ENCODE data around the gene SLC4A2. TPM values are rescaled to one million over a fixed set of nuclear protein-coding genes. Genes with fewer than 3 reads are reported as not detected.

Gene SLC4A2
- total RNA-seq, 1 donor from 2014 or later = 390 TPM

DNA sequence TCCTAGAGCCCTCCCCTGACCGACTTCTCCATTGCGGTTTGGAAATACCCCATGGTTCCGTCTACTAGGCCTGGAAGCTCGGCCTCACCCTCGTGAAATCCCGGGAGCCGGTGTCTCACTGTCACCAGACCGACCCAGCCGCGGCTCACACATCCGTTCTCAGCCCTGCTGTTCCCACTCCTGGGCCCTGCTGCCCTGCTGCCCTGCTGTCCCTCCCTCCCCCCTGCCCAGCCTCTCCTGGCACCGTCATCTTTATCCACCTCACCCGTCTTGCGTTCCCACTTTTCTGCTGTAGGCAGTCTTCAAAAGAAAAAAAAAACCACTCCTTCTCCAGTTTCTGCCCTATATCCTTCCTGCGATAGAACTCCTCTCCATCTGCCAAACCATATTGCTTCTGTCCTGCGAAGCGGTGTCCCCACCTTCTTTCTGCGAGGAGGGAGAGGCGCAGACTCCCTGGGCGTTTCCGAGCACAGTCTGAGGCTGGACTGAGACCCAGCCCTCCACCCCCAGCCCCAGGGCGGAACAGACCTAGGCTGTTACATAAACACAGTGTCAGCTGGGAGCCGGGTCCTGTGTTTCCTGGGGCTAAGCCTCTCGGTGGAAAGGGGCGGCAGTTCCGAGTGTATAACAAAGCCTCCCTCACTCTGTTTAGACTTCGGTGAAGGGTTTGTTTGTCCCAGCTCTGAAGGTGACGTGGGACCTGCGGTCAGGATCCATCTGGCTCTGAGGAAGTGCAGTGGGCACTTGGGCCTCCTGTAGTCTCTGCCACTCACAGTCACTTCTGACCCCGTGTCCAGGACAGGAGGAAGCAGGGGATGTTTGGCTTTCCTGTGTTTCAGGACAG, 29.7 kb downstream of the SLC4A2 start:
- TF ChIP-seq, protein P1, sequence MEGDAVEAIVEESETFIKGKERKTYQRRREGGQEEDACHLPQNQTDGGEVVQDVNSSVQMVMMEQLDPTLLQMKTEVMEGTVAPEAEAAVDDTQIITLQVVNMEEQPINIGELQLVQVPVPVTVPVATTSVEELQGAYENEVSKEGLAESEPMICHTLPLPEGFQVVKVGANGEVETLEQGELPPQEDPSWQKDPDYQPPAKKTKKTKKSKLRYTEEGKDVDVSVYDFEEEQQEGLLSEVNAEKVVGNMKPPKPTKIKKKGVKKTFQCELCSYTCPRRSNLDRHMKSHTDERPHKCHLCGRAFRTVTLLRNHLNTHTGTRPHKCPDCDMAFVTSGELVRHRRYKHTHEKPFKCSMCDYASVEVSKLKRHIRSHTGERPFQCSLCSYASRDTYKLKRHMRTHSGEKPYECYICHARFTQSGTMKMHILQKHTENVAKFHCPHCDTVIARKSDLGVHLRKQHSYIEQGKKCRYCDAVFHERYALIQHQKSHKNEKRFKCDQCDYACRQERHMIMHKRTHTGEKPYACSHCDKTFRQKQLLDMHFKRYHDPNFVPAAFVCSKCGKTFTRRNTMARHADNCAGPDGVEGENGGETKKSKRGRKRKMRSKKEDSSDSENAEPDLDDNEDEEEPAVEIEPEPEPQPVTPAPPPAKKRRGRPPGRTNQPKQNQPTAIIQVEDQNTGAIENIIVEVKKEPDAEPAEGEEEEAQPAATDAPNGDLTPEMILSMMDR (IDR thresholded peaks at IDR 0.05) = no peak
- no peaks in the 10 kb centered on the region for H3K9me3 ChIP-seq
- peak; percentile 66 to 84 for DNase-seq (ENCODE audit: low spot score in 2 of 2)
- peak overlapping the region; percentile 63 to 85 for H3K4me3 ChIP-seq
- no peaks in the 10 kb centered on the region for H3K27me3 ChIP-seq
- peak overlapping the region; percentile 72 to 82 for H3K27ac ChIP-seq
- H3K4me1 ChIP-seq = peaks cover 8 to 30% of the 10 kb centered on the region in 2 donors
- intact Hi-C loops (cut with DNase I) = loop anchor here (10.0 kb wide), 2 partner anchors 666 to 1374 kb away; a partner anchor contains a TSS
- H3K36me3 ChIP-seq = peaks cover 0 to 4% of the 10 kb centered on the region in 2 donors

DNA sequence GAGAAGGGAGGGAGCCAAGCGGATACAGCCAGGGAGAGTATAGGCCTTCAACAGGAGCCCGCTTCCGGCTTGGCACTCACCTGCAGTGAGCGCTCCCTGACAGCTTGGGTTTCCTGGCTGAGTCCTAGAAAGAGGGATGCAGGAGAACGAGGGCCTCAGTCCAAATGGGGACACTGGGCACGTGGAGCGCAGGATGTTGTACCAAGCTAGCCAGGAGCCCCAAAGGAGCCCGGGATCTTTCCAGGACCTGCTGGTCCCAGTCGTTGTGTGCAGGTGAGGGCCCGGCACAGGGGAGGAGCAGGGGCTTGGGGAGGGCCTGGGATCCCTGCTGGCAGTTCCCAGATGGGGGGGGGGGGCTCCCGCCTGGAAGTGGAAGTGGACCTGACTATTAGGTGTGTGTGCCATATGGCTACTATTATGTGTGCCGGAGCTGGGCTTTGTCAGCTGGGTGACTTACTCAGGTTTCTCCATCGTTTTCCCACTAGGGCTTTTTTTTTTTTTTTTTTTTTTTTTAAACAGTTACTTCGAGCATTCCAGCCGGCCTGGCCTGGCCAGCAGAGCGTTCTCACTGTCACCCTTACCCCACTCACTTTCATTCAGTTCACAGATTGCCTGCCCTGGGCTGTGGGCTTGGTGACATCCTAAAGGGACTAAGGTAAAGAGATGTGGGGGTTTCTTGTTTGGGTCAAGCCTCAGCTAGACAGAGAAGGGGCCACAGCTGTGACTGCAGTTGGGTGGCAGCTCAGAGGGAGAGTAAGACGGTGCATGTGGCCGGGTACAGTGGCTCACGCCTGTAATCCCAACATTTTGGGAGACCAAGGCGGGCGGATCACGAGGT, 30.7 kb downstream of the SLC4A2 start:
- intact Hi-C loops (cut with DNase I) = loop anchor here (10.0 kb wide), 2 partner anchors 665 to 1375 kb away; a partner anchor contains a TSS
- TF ChIP-seq, protein P1 (IDR thresholded peaks at IDR 0.05) = no peak
- Histone ChIP-seq H3K9me3 (no peaks in the 10 kb centered on the region), H3K27me3 (no peaks in the 10 kb centered on the region), H3K4me1 (peaks cover 8 to 30% of the 10 kb centered on the region in 2 donors), H3K27ac (peak overlapping the region; percentile 72 to 82), H3K4me3 (no peak overlapping the region), H3K36me3 (peaks cover 0 to 4% of the 10 kb centered on the region in 2 donors)
- DNase-seq (ENCODE audit: low spot score in 2 of 2) = no peak

DNA sequence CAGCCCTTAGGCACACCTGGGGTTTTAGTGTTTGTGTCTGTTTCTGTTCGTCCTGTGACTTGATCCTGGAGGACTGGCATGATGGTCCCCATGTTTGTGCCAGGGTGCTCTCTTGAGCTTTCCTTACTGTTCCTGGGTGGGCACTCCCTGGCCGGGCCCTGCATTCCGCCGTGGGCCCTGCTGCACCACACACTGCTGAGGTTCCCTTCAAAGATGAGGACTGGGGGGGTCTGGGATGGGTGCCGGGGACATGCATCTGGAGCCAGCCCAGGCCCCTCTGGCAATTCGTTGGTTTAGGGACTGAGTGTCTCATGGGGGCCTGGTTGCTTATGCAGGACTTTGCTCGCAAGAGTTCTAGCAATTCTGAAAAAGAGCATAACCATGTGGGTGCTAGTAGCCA, 31.6 kb downstream of the SLC4A2 start:
- intact Hi-C loops (cut with DNase I) = no loop called here

DNA sequence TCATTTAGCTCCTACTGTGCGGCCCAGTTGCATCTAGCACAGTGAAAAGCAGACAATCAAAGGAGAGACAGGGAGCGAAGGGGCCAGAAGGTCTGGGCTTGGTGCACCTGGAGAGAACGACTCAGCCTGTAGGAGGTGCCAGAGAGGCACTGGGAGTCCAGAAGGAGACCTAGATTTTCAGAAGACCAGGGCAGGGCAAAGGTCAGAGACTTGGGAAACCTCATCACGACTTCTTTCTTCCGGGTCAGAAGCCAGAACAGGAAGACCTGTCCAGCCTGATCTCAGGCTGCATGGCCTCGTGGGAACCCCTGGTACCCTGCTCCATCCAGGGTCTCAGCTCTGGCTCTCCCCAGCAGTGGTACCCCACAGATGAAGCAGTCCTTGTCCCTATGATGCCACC, 32.0 kb downstream of the SLC4A2 start:
- Histone ChIP-seq H3K4me3 (no peak overlapping the region), H3K36me3 (peaks cover 0 to 4% of the 10 kb centered on the region in 2 donors), H3K9me3 (no peaks in the 10 kb centered on the region), H3K27me3 (no peaks in the 10 kb centered on the region), H3K27ac (no peak overlapping the region), H3K4me1 (peaks cover 8 to 23% of the 10 kb centered on the region in 2 donors)
- TF ChIP-seq, protein P1 (IDR thresholded peaks at IDR 0.05) = peak in 2 of 3 experiments; percentile 19 to 20
- DNase-seq (ENCODE audit: low spot score in 2 of 2) = no peak
- intact Hi-C loops (cut with DNase I) = no loop called here

More for the DNA sequence above, 31.6 kb downstream of the SLC4A2 start:
- DNase-seq (ENCODE audit: low spot score in 2 of 2) = no peak
- H3K9me3 ChIP-seq = no peaks in the 10 kb centered on the region
- H3K36me3 ChIP-seq = peaks cover 0 to 4% of the 10 kb centered on the region in 2 donors
- no peak overlapping the region for H3K4me3 ChIP-seq
- TF ChIP-seq, protein P1 (IDR thresholded peaks at IDR 0.05) = no peak
- H3K4me1 ChIP-seq = peaks cover 8 to 23% of the 10 kb centered on the region in 2 donors
- H3K27me3 ChIP-seq = no peaks in the 10 kb centered on the region
- no peak overlapping the region for H3K27ac ChIP-seq

DNA sequence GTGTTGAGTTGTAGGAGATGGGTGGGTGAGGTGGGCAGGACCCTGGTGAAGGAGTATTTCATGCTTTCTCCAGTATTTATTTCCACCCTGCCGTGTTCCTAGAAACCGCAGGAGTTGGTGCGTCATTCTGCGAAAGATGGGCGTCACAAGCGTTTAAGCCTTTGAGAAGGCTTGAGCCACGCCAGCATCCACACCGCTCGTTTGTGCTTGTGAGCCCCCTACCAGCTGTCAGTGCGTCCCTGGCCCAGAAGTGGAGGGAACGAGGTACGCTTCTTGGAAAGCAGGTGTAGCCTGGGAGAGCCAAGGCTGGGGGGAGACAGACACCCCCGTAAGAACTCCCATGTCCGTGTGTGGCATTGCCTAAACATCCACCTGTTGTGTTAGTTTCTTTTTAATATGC, 32.6 kb downstream of the SLC4A2 start:
- Histone ChIP-seq H3K27me3 (no peaks in the 10 kb centered on the region), H3K36me3 (peaks cover 0 to 4% of the 10 kb centered on the region in 2 donors), H3K27ac (no peak overlapping the region), H3K9me3 (no peaks in the 10 kb centered on the region), H3K4me1 (peaks cover 8 to 23% of the 10 kb centered on the region in 2 donors), H3K4me3 (no peak overlapping the region)
- TF ChIP-seq, protein P1 (IDR thresholded peaks at IDR 0.05) = no peak
- intact Hi-C loops (cut with DNase I) = no loop called here
- DNase-seq (ENCODE audit: low spot score in 2 of 2) = no peak

Data from ascending aorta (tissue), 2 donors.